ENCODE measurements around the gene STRBP. TPM values are rescaled to one million over a fixed set of nuclear protein-coding genes. Genes with fewer than 3 reads are reported as not detected.
"Not testable (repeated sequence)": the region's sequence is repeated elsewhere in the genome, so short reads cannot be mapped to it uniquely, and the experiment has no call there.

Gene STRBP
- total RNA-seq, 1 donor from 2014 or later: 84.8 TPM

GRCh38 chr9:123283455-123283854 is 15.1 kb upstream of the STRBP start:
- DNase-seq (ENCODE audit: low spot score in 2 of 2): no peak
- no peak for FAIRE-seq

- DNase-seq (ENCODE audit: low spot score in 2 of 2) (no peak), FAIRE-seq (no peak)
These were observed 14.6 kb upstream of the STRBP start for GRCh38 chr9:123283048-123283408.

- FAIRE-seq: no peak
- no peak for DNase-seq (ENCODE audit: low spot score in 2 of 2)
These were observed 14.1 kb upstream of the STRBP start for GRCh38 chr9:123282362-123283047.

- DNase-seq (ENCODE audit: low spot score in 2 of 2) (no peak), FAIRE-seq (no peak)
These were observed 13.4 kb upstream of the STRBP start for GRCh38 chr9:123281659-123282350.

GRCh38 chr9:123278879-123279493 is 10.6 kb upstream of the STRBP start:
- not testable (repeated sequence) for DNase-seq (ENCODE audit: low spot score in 2 of 2); FAIRE-seq

- no peak for DNase-seq (ENCODE audit: low spot score in 2 of 2)
- no peak for FAIRE-seq
These were observed 10.0 kb upstream of the STRBP start for GRCh38 chr9:123278361-123278760.

GRCh38 chr9:123276551-123276950 is 8.2 kb upstream of the STRBP start:
- FAIRE-seq (no peak), DNase-seq (ENCODE audit: low spot score in 2 of 2) (no peak)

GRCh38 chr9:123271133-123271532 is 2.7 kb upstream of the STRBP start:
- not testable (repeated sequence) for FAIRE-seq; DNase-seq (ENCODE audit: low spot score in 2 of 2)

GRCh38 chr9:123269281-123269680 is 895 bp upstream of the STRBP start:
- FAIRE-seq: no peak
- no peak for DNase-seq (ENCODE audit: low spot score in 2 of 2)

- FAIRE-seq (no peak), DNase-seq (ENCODE audit: low spot score in 2 of 2) (no peak)
These were observed 254 bp downstream of the STRBP start for GRCh38 chr9:123268199-123268464.

GRCh38 chr9:123267481-123268198 is 746 bp downstream of the STRBP start:
- no peak for FAIRE-seq

GRCh38 chr9:123266655-123267399 is 1.6 kb downstream of the STRBP start:
- FAIRE-seq: no peak
- no peak for DNase-seq (ENCODE audit: low spot score in 2 of 2)

More at GRCh38 chr9:123267481-123268198, 746 bp downstream of the STRBP start:
- peak in 1 of 2 donors; percentile 22 for DNase-seq (ENCODE audit: low spot score in 2 of 2)

GRCh38 chr9:123265833-123266232 is 2.6 kb downstream of the STRBP start:
- DNase-seq (ENCODE audit: low spot score in 2 of 2): no peak
- FAIRE-seq: no peak

GRCh38 chr9:123263227-123263626 is 5.2 kb downstream of the STRBP start:
- DNase-seq (ENCODE audit: low spot score in 2 of 2): no peak

GRCh38 chr9:123262338-123262737 is 6.0 kb downstream of the STRBP start:
- FAIRE-seq: no peak
- DNase-seq (ENCODE audit: low spot score in 2 of 2): no peak

More at GRCh38 chr9:123263227-123263626, 5.2 kb downstream of the STRBP start:
- no peak for FAIRE-seq

- DNase-seq (ENCODE audit: low spot score in 2 of 2) (no peak), FAIRE-seq (no peak)
These were observed 7.2 kb downstream of the STRBP start for GRCh38 chr9:123261006-123261677.

GRCh38 chr9:123260340-123260739 is 8.0 kb downstream of the STRBP start:
- DNase-seq (ENCODE audit: low spot score in 2 of 2): no peak
- no peak for FAIRE-seq

GRCh38 chr9:123257276-123257675 is 11.1 kb downstream of the STRBP start:
- FAIRE-seq (no peak), DNase-seq (ENCODE audit: low spot score in 2 of 2) (no peak)

- DNase-seq (ENCODE audit: low spot score in 2 of 2): no peak
- FAIRE-seq: no peak
These were observed 12.7 kb downstream of the STRBP start for GRCh38 chr9:123255718-123256117.

- FAIRE-seq (no peak), DNase-seq (ENCODE audit: low spot score in 2 of 2) (no peak)
These were observed 15.2 kb downstream of the STRBP start for GRCh38 chr9:123253204-123253603.

Data from frontal cortex (tissue), 4 donors.